ENCODE measurements around the gene LHX1.

LHX1 gene

GRCh38 chr17:36929851-36930582, 7.3 kb upstream of the LHX1 start:
- H3K4me3 ChIP-seq (replicated peaks; ENCODE audit: low read depth, low read length) = no peak overlapping the region
- DNase-seq (ENCODE audit: extremely low read depth, low read depth) = no peak
- no peak for TF ChIP-seq CTCF (IDR thresholded peaks at IDR 0.05; ENCODE audit: low read depth, low read length, missing control alignments)

GRCh38 chr17:36930583-36930900, 6.7 kb upstream of the LHX1 start:
- no peak for DNase-seq (ENCODE audit: extremely low read depth, low read depth)

GRCh38 chr17:36931096-36931696, 6.1 kb upstream of the LHX1 start:
- TF ChIP-seq CTCF (IDR thresholded peaks at IDR 0.05; ENCODE audit: low read depth, low read length, missing control alignments) = no peak
- no peak overlapping the region for H3K4me3 ChIP-seq (replicated peaks; ENCODE audit: low read depth, low read length)
- DNase-seq (ENCODE audit: extremely low read depth, low read depth) = no peak

More at GRCh38 chr17:36930583-36930900, 6.7 kb upstream of the LHX1 start:
- no peak overlapping the region for H3K4me3 ChIP-seq (replicated peaks; ENCODE audit: low read depth, low read length)
- no peak for TF ChIP-seq CTCF (IDR thresholded peaks at IDR 0.05; ENCODE audit: low read depth, low read length, missing control alignments)

- H3K4me3 ChIP-seq (replicated peaks; ENCODE audit: low read depth, low read length) = no peak overlapping the region
- DNase-seq (ENCODE audit: extremely low read depth, low read depth) = no peak
- no peak for TF ChIP-seq CTCF (IDR thresholded peaks at IDR 0.05; ENCODE audit: low read depth, low read length, missing control alignments)
Observed at GRCh38 chr17:36931697-36932382, 5.4 kb upstream of the LHX1 start.

- H3K4me3 ChIP-seq (replicated peaks; ENCODE audit: low read depth, low read length) = no peak overlapping the region
- DNase-seq (ENCODE audit: extremely low read depth, low read depth) = no peak
- TF ChIP-seq CTCF (IDR thresholded peaks at IDR 0.05; ENCODE audit: low read depth, low read length, missing control alignments) = no peak
Observed at GRCh38 chr17:36932383-36932693, 4.9 kb upstream of the LHX1 start.

GRCh38 chr17:36932694-36933511, 4.4 kb upstream of the LHX1 start:
- TF ChIP-seq CTCF (IDR thresholded peaks at IDR 0.05; ENCODE audit: low read depth, low read length, missing control alignments) = no peak
- no peak for DNase-seq (ENCODE audit: extremely low read depth, low read depth)
- no peak overlapping the region for H3K4me3 ChIP-seq (replicated peaks; ENCODE audit: low read depth, low read length)

Measured in HFF-Myc (cell line).